CD4-positive, alpha-beta T cell treated with Interleukin-10 for 1 hour (primary cell): ENCODE measurements around the gene BIVM.
"Not testable (repeated sequence)": the region's sequence is repeated elsewhere in the genome, so short reads cannot be mapped to it uniquely, and the experiment has no call there.

Experiments
- DNase-seq: peaks from one replicate; pipeline ENCODE4 v3.0.0-alpha.2; 2020

BIVM gene, protein sequence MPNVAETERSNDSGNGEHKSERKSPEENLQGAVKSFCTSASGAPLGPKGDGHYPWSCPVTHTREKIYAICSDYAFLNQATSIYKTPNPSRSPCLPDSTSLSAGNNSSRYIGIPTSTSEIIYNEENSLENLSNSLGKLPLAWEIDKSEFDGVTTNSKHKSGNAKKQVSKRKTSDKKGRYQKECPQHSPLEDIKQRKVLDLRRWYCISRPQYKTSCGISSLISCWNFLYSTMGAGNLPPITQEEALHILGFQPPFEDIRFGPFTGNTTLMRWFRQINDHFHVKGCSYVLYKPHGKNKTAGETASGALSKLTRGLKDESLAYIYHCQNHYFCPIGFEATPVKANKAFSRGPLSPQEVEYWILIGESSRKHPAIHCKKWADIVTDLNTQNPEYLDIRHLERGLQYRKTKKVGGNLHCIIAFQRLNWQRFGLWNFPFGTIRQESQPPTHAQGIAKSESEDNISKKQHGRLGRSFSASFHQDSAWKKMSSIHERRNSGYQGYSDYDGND

DNA sequence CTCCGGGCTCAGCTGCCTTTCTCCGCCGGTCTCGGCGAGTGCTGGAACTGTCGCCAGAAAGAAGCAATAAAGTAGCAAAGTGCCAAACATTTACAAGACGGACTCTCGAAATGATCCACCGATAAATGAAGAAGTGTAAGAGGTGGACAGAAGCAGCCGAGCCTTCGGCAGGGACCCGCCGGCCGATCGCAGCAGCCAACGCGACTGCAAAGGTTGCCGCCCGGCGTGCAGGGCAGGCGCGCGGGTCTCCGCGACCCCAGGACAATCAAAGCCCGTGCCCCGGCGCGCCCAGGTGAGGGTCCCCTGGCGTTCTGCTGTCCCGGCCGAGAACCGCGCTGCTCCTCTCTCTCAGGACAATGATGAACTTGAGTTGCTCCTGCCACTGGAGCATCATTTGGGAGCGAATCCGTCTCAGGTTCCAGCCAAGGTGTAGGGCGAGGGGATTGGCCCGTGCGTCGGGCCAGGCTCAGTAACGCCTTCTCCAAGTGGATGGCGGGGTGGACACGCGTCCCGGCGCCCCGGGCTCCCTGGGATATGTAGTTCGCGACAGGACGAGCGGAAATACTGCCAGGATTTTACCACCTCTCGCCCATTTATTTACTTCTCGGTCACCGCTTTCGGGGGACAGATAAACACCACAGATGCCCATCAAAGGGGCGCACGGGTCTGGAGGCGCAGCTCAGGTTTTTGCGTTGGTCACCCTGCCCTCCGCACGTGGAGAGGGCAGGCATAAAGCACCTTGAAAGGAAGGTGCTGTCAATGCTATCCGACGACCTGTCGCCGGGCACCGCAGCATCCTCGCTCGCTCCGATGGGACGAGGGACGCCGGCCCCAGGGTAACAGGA is at the start of gene BIVM, which contains the start of gene POGLUT2:
Gene BIVM (plus strand): TSS at position 539 of the 845 bp plus-strand sequence. CDS start 8,149 bp downstream, outside the sequence.
Gene POGLUT2 (minus strand): TSS at position 396 of the 845 bp plus-strand sequence. CDS start 306 bp downstream, at position 90.
- DNase-seq, result peak; percentile 79

DNA sequence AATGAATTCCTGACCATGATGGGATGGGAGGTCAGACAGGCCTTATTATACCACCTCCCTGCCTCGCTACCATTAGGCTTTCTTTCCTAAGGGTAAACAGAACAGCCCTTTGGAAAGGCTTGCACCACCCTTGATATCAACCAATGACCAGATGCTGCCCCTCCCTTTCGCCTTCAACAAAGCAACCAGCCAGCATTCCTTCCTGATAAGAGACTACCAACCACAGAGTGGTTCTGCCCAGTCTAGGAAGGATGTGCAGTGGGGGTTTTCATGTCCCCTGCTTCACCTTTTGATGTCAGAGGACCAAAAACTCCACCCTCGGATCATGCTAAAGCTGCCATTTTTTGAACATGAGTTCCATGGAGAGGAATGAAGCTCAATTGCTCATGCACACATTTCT is 47.0 kb upstream of the BIVM start:
- DNase-seq, result no peak

DNA sequence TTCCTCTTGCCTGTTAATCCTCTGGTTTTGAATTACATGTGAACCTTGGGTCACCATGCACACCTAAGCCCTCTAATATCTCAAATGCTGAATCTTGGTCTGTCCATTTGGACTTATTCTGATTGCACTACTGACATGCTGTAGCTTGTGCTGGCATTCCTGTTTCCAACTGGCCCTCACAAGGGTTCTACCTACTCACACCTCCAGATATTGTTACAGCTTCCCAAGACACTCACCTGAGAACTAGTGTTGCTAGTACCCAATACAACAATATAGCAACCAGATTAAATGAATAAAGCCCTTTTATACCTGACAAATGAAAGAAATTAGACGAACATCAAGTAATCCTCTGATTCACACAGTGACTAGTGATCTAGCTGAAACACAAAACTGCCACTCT is 41.9 kb upstream of the BIVM start:
- DNase-seq, result no peak

DNA sequence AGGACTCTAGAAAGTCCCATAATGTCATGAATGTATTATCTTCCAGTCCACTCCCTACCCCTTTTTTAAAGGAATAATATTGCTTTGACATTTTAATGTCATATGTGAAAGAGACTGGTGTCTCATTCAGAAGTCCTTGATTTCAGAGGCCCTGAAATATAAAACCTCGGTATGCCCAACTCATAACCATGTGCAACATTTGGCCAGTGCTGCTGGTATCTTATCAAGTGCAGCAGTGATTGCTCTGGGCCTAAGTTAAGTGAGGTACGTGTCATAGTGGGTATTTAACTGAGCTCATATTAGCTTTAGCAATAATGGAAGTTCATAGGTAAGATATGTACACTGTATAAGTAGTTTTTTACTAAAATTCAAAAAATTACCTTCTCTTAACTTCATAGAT is 40.1 kb upstream of the BIVM start:
- no peak for DNase-seq

DNA sequence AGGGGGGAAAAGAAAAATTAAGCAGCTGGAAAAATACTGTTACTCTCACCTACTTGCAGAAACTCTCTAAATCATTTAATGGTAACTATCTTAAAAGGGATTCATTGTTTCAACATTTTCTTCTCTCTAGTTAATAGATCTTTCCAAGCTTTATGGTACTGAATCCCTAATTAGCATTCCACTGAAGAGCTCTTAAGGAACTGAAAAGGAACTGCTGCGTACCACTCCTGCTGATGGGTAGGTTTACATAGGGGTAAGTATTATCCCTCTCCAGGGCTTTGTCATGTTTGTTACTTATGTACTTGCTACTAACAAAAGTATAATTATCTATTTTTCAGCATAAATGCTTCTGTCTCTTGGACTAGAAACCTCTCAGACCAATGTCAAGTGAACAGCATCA is 37.8 kb upstream of the BIVM start:
- no peak for DNase-seq

DNA sequence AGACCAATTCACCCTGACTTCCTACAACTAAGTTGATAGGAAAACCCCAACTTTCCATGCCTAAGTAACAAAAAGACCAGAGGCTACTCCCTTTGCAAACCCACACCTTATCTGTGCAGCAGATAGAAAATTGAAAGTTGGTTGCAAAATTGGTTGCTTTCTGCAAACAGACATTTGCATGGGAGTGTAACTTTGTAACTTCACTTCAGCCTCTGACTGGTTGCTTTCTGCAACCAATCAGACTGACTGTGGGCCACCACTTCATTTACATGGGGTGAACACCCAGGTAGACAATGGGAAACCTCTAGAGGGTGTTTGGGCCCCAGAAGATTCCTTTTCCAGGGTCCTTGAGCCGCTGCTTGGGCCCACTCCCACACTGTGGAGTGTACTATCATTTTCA is 35.2 kb upstream of the BIVM start:
- no peak for DNase-seq

DNA sequence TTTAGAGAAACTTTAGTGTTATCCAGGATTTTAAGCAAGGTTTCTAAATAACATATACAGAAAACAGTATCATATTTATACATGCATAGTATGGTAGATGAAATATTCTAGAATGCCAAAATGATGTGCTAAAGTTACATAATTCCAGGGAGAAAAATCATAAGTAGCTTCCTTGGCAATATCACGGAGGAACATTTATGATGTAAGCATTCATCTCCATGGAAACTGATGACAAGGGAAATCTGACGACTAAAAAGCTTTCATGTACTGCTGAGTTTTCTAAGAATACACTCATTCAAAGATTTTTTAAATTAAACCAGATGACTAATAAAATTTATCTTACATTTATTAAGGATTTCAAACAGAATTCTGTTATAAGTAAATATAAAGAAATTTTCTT is 30.0 kb upstream of the BIVM start:
- DNase-seq, result no peak

DNA sequence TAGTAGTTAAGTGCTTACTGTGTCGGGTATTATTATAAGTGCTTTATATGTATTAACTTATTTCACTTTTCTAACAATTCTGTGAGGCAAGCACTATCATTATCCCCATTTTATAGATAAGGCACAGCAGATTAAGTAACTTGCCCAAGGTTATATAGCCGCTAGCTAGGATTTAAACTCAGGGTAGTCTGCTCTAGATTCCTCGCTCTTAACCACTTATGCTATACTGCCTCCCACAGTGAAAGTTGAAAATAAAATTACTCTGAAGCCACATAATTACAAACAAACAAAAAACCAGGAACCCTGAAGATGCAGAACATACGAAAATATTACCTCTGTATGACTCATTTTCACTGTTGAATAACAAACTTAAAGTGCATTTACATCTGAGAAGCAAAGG is 29.2 kb upstream of the BIVM start:
- DNase-seq, result no peak

DNA sequence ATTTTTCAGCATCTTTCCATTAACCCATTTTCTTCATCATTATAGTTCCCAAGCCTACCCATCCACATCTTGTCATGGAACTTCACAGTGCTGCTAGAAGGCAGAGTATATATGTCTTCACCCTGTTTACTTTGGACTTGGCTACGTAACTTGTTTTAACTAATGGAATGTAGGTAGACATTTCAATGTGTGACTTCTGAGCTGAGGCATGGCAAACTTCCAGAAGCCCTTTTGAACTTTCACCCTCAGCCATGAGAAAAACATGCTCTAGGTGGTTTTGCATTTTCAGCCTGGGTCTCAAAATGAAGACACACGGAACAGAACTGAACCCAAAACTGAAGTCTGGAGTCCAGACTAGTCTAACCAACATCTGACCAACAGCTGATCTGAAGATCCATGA is 28.5 kb upstream of the BIVM start:
- DNase-seq, result no peak

DNA sequence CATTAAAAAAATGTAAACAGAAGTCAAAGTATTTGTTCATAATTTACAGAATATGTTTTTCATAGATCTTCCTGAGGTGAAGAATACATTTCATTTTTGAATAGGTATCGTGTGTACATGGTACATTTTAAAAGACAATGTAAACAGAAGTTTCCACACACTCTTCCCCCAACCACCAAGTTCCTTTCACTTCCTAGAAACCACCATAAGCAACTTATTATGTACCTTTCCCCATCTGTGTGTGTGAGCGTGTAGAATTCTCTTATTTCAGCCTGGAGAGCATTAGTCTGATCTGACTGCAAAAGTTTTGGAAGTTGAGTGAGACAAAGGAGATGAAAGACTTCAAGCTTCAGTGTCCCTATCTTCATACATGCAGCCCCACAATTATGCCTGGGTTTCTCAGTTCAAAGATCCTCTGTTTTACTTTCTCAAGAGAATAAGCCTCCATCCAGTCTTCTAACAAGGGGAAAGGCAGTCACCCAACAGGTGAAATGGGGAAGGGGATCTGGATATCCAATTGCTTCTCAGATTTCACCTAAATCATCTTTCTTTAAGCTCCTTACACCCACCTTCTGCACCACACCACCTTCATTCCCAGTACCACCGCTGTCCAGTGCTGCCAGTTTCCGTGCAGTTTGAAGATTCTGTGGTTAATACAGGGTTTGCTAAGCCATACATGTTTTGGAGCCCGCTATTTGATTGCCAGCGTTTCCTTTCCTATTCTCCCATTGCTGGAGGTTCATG is 27.4 kb upstream of the BIVM start:
- no peak for DNase-seq

DNA sequence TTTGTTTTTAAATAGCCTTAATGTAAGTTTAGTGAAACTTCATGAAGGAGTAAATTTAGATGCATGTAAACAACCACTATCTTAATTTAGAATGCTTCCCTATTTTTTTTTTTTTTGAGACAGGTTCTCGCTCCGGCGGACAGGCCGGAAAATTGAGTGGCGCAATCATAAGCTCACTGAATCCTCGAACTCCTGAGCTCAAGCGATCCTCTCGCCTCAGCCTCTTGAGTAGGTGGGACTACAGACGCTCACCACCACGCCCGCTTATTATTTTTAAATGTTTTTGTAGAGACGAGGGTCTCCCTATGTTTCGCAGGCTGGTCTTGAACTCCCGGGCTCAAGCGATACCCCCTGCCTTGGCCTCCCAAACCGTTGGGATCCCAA is 26.9 kb upstream of the BIVM start:
- DNase-seq, result no peak

DNA sequence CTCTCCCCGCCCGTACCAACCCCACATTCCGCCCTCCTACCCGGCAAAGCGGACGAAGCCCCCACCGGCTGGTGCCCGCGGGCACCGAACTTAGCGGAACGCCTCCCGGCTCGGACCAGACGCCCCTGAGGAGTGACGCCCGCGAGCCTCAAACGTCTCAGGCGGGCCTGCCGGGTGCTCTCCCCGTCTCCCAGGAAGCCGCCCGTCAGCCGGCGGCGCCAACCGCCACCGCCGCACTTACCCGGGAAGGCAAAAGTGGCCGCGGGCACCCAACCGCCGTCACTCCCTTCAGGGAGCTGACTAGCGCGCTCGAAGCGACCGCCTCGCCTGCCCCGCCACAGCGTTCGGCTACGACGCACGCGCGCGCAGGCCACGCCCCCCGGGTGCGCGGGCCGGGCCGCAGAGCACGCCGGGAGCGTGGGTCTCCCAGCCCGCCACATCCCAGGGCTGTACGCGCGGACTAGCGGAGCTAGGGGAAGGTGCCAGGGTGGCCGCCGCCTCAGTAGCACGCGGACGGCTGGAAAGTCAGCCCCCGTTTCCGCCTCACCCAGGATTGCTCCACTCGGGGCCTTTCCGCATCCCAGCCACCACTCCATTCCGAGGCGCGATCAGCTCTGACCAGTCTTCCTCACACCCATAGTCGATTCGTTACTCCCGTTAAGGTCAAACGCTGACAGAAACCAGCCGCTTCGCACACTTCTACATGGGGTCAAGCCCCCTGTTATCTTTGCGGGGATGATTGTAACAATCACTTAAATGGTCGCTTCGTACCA is 25.3 kb upstream of the BIVM start, which contains the start of gene TEX30:
Gene TEX30 (minus strand): TSS at position 346 of the 773 bp plus-strand sequence. CDS start 3,760 bp downstream, outside the sequence.
- DNase-seq, result peak; percentile 90

DNA sequence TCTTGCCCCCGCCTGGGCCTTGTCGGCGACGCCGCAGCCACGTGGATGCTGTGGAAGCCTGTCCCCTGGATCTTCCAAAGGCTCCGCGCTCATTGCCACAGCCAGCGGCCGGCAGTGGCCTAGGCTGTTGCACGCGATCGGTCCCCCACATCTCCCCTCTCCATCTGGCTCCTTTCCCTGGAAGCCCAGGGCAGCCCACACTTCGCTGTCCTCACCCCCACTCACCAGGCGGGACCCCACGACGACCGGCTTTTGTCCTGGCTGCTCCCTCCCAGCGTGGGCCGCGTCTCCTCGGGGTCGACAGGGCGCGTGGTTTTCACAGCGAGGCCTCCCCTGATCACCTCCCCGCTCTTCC is 24.7 kb upstream of the BIVM start:
- no peak for DNase-seq

DNA sequence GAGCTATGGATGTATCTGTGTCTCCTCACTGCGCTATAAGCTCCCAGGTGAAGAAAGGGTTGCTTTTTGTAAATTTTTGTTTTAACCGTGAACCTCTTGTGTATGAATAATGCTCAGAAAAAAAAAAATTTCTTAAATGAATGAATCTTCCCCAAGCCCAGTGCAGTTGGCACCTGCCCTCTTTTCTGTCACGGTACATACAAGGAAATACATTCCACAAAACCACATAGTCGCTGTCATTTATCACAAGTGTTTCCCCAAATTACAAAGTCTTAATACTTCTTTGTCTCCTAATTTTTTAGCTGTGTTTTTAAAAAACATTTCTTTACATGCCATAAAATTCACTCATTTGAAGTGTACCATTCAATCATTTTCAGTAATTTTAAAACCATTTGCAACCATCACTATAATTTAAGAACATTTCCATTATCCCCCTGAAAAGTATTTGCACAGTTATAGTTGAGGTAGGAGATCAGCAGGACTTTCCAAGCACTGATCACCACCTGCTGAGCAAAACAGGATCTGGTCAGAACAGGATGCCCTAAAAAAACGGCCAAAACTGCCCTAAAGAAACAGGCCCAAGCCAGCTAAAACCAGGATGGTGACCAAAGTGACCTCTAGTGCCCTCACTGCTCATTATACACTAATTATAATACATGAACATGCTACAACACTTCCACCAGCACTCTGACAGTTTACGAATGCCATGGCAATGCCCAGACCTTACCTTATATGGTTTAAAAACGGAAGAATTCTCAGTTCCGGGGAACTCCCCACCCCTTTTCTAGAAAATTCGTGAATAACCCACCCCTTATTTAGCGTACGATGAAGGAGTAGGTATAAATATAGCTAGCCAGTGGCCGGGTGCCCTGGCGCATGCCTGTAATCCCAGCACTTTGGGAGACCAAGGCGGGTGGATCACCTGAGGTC is 24.1 kb upstream of the BIVM start:
- DNase-seq, result no peak

DNA sequence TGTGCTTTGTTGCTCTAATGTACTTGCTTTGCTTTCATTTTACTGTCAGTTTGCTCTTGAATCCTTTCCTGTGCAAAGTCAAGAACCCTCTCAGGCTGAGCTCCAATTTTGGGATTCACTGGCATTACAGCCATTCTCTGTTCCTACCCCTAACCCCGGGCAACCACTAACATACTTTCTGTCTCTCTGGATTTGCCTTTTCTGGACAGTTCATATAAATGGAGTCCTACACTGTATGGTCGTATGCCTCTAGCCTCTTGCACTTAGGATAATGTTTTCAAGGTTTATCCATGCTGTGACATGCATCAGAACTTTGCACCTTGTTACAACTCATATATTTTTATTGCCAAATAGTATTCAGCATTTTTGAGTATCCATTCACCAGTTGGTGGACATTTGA is 22.6 kb upstream of the BIVM start:
- no peak for DNase-seq

DNA sequence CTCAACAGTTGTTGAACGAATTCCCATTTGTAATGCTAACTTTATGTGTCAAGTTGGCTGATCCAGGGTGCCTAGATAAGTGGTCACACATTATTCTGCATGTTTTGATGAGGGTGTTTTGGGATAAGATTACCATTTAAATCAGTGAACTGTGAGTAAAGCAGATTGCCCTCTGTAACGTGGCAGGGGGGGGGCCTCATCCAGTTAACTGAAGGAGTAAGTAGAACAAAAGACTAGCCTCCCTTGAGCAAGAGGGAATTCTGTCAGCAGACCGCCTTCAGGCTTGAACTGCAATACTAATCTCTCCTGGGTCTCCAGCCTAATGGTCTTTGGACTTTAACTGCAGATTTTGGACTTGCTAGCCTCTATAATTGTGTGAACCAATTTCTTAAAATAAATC is 21.2 kb upstream of the BIVM start:
- DNase-seq, result no peak

DNA sequence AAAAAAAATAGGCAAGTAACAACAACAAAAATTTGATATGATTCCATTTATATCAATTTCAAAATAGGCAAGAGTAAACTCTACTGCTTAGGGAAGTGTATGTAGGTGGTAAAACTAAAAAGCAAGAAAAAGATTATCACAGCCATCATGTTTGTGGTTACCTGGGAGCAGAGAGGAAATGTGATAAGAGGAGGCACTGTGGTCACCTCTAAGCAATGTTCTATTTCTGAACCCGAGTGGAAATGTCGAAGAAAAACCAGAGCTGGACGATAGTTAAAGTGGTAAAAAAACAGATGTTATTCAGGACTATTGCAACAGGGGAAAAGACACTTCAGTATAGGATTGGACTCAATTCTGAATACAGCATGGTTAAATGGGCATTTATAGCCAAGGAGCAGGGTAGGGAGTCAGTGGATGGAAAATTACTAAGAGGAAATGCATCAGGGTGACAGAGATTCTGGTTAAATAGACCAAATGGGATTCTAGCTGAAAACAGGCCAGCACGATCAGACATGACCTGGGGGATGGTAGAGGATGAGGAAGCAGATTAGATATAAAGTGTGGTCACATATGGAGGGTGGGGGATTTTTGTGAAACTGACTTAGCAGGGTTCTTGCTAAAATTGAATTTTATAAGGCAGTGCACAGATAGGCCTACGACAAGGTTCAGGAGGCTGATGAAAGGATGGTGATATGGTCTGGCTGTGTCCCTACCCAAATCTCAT is 19.3 kb upstream of the BIVM start:
- DNase-seq, result peak; percentile 55

DNA sequence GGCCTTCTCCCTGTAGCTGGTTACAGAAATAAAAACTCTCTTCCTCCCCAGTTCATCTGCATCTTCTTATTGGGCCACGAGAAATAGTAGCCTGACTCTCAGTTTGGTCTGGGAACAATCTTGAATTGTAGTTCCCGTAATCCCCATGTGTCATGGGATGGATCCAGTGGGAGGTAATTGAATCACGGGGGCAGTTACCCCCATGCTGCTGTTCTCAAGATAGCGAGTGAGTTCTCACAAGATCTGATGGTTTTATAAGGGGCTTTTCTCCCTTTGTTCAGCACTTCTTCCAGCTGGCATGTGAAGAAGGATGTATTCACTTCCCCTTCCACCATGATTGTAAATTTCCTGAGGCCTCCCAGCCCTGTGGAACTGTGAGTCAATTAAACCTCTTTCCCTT is 18.3 kb upstream of the BIVM start:
- not testable (repeated sequence) for DNase-seq

DNA sequence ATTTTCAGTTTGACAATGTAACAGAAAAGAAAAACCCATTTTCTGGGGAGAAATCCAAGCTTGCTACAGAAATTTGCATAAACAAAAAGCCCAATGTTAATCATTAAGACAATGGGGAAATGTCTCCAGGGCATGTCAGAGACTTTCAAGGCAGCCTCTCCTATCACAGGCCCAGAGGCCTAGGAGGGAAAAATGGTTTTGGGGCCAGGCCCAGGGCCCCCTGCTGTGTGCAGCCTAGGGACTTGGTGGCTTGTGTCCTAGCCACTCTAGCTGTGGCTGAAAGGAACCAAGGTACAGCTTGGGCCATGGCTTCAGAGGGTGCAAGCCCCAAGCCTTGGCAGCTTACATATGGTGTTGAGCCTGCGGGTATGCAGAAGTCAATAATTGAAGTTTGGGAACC is 17.3 kb upstream of the BIVM start:
- no peak for DNase-seq

DNA sequence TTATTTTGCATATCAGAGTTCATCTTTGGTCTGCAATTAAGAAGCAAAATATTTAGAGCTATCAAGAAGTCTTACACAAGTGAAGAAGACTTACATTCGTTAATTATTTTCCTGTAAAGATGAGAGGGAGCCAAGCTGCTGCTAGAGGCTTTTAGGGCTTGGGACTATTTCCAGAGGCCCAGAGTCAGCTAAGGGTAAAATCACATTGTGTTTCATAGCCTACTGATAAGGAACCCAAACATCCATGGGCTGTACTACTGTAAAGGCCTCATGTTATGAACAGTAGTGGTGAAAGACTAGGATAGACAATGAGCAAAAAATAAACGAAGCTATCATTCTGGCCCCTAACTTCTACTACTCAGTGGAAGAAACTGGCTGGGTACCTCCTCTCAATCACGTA is 14.4 kb upstream of the BIVM start:
- DNase-seq, result no peak
